ENCODE results near the gene SMAP1. TPM values are rescaled to one million over a fixed set of nuclear protein-coding genes. Genes with fewer than 3 reads are reported as not detected.

Gene SMAP1
- total RNA-seq, 1 experiment from 2014 or later = 23.7 TPM

DNA sequence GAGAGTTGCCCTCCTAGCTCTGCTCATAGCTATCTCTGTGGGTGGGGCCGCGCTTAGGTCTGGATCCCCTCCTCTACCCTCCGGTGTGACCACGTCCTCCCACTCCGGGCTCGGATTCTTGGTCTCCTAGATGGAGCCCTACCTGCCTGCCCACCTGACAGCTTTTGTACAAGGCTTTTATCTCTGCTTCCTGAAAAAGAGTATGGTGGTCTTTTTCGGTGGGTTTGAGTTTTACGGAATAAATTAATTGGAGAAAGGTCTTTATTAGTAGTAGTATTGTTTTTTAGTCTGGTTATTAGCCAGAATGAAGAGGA lies 773 bp downstream of the SMAP1 start:
- ChIA-PET CTCF (no interaction called here), POLR2A (ENCODE audit: low non-redundant PET) (no interaction called here)
- Histone ChIP-seq H3K27ac (ENCODE audit: low read depth, low read length, poor library complexity, severe bottlenecking) (no peak overlapping the region), H3K4me3 (ENCODE audit: low read depth, low read length, poor library complexity, severe bottlenecking) (peak overlapping the region; percentile 88), H3K36me3 (ENCODE audit: insufficient read depth, low read length, poor library complexity, severe bottlenecking) (no peaks in the 10 kb centered on the region), H3K27me3 (replicated peaks; ENCODE audit: insufficient read depth, low read depth, low read length, poor library complexity) (no peaks in the 10 kb centered on the region), H3K9me3 (ENCODE audit: low read depth, low read length, poor library complexity, severe bottlenecking) (no peaks in the 10 kb centered on the region), H3K4me1 (ENCODE audit: insufficient read depth, low read length, poor library complexity, severe bottlenecking) (no peaks in the 10 kb centered on the region)
- peak; percentile 11 for DNase-seq (ENCODE audit: low spot score)
- intact Hi-C loops (cut with micrococcal nuclease; ENCODE audit: unreplicated experiment) = loop anchor here (5.0 kb wide), 1 partner anchor 809 kb away; no protein-coding TSS in a partner anchor
- TF ChIP-seq EZH2 (IDR thresholded peaks at IDR 0.05; ENCODE audit: borderline replicate concordance, low read depth, low read length, poor library complexity, severe bottlenecking) = no peak
- TF ChIP-seq CTCF (conservative IDR thresholded peaks at IDR 0.05; ENCODE audit: low read depth, low read length) = no peak
- BruUV-seq (replicated peaks) = no TSS peak

DNA sequence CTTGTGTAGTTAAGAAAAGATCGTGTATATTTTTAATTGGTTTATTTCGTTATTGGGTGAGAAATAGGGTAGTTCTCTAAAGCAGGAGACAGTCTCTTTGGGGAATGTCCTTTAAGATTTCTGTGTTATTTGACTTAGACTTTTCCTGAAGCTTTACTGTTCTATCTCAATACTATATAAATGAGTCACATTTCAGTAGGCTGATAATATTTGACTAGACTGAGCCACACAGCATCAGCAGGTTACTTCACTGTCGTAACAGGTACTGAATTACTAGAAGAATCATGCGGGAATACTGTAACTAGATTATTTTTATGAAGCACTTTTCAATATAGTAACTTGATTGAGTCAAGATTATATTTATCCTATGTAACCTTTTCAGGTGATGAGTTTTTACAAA lies 1.4 kb downstream of the SMAP1 start:
- H3K27ac ChIP-seq (ENCODE audit: low read depth, low read length, poor library complexity, severe bottlenecking) = no peak overlapping the region
- no peaks in the 10 kb centered on the region for H3K4me1 ChIP-seq (ENCODE audit: insufficient read depth, low read length, poor library complexity, severe bottlenecking)
- intact Hi-C loops (cut with micrococcal nuclease; ENCODE audit: unreplicated experiment) = loop anchor here (5.0 kb wide), 1 partner anchor 808 kb away; no protein-coding TSS in a partner anchor
- no peaks in the 10 kb centered on the region for H3K27me3 ChIP-seq (replicated peaks; ENCODE audit: insufficient read depth, low read depth, low read length, poor library complexity)
- TF ChIP-seq CTCF (conservative IDR thresholded peaks at IDR 0.05; ENCODE audit: low read depth, low read length) (no peak), EZH2 (IDR thresholded peaks at IDR 0.05; ENCODE audit: borderline replicate concordance, low read depth, low read length, poor library complexity, severe bottlenecking) (no peak)
- H3K4me3 ChIP-seq (ENCODE audit: low read depth, low read length, poor library complexity, severe bottlenecking) = peak overlapping the region; percentile 88
- no peaks in the 10 kb centered on the region for H3K36me3 ChIP-seq (ENCODE audit: insufficient read depth, low read length, poor library complexity, severe bottlenecking)
- ChIA-PET POLR2A (ENCODE audit: low non-redundant PET) (no interaction called here), CTCF (no interaction called here)
- BruUV-seq (replicated peaks) = TSS peak; percentile 59
- H3K9me3 ChIP-seq (ENCODE audit: low read depth, low read length, poor library complexity, severe bottlenecking) = no peaks in the 10 kb centered on the region
- no peak for DNase-seq (ENCODE audit: low spot score)

DNA sequence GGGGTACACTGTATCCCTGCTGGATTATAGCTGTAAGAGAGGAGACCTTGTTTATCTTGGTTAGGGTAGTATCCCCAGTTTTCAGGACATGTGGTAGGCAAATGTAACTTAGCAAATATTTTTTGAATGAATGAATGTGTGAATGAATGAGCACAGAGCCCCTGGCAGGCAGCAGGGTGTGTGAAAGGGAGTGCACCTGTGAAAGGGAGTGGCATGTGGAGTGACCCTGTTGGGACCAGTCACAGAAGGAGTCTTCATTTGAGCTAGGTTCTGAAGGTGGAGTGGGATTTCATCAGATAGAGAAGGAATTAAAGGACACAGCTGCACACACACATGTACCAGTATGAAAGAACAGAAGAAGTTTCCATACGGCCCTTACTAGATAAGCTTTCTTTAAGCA lies 4.9 kb downstream of the SMAP1 start:
- Histone ChIP-seq H3K27ac (ENCODE audit: low read depth, low read length, poor library complexity, severe bottlenecking) (no peak overlapping the region), H3K27me3 (replicated peaks; ENCODE audit: insufficient read depth, low read depth, low read length, poor library complexity) (no peaks in the 10 kb centered on the region)
- POLR2A ChIA-PET (ENCODE audit: low non-redundant PET) = no interaction called here

More for the DNA sequence above, 4.9 kb downstream of the SMAP1 start:
- DNase-seq (ENCODE audit: low spot score) = no peak
- Histone ChIP-seq H3K4me1 (ENCODE audit: insufficient read depth, low read length, poor library complexity, severe bottlenecking) (no peaks in the 10 kb centered on the region), H3K4me3 (ENCODE audit: low read depth, low read length, poor library complexity, severe bottlenecking) (no peak overlapping the region), H3K36me3 (ENCODE audit: insufficient read depth, low read length, poor library complexity, severe bottlenecking) (no peaks in the 10 kb centered on the region), H3K9me3 (ENCODE audit: low read depth, low read length, poor library complexity, severe bottlenecking) (no peaks in the 10 kb centered on the region)
- CTCF ChIA-PET = no interaction called here
- intact Hi-C loops (cut with micrococcal nuclease; ENCODE audit: unreplicated experiment) = no loop called here
- no TSS peak for BruUV-seq (replicated peaks)
- TF ChIP-seq EZH2 (IDR thresholded peaks at IDR 0.05; ENCODE audit: borderline replicate concordance, low read depth, low read length, poor library complexity, severe bottlenecking) = no peak
- no peak for TF ChIP-seq CTCF (conservative IDR thresholded peaks at IDR 0.05; ENCODE audit: low read depth, low read length)

All from A673 (cell line).